ENCODE results near the gene KLLN. TPM values are rescaled to one million over a fixed set of nuclear protein-coding genes. Genes with fewer than 3 reads are reported as not detected.
A peak's percentile ranks its signal among the peaks of the same experiment; 100 is the strongest.

KLLN gene
- total and polyA plus RNA-seq, 2 donors (not counting 1 experiment from before 2014, with no cell fraction given), result 0.45 to 2.2 TPM

GRCh38 chr10:87816163-87816897 is 47.0 kb downstream of the KLLN start:
- Mint-ChIP-seq H3K4me3 (peak overlapping the region; percentile 96), H3K27ac (no peak overlapping the region), H3K4me1 (peaks cover 39% of the 10 kb centered on the region), H3K27me3 (no peaks in the 10 kb centered on the region), H3K9me3 (ENCODE audit: insufficient read depth) (no peaks in the 10 kb centered on the region)
- Histone ChIP-seq H3K9me3 (ENCODE audit: control extremely low read depth in 1 of 3, control insufficient read depth in 2 of 3, insufficient read depth in 1 of 3, low read length in 2 of 3) (no peaks in the 10 kb centered on the region), H2AFZ (ENCODE audit: insufficient read depth, low read depth, low read length, poor library complexity, severe bottlenecking) (no peak overlapping the region), H3K27me3 (replicated peaks in 1 of 4; ENCODE audit: control extremely low read depth in 1 of 4, control insufficient read depth in 3 of 4, insufficient read depth in 4 of 4, low read length in 3 of 4) (no peaks in the 10 kb centered on the region), H3K4me3 (ENCODE audit: control extremely low read depth in 1 of 5, extremely low read depth in 1 of 5, insufficient read depth in 1 of 5, low read depth in 2 of 5, low read length in 4 of 5) (no peak overlapping the region), H4K20me1 (ENCODE audit: control insufficient read depth, insufficient read depth, low read length, poor library complexity, severe bottlenecking) (peaks cover 33% of the 10 kb centered on the region), H3K36me3 (replicated peaks in 1 of 2; ENCODE audit: control extremely low read depth in 1 of 2, control insufficient read depth in 1 of 2, extremely low read depth in 1 of 2, insufficient read depth in 2 of 2, low read length in 1 of 2) (peaks cover 0 to 15% of the 10 kb centered on the region in 2 experiments), H3K79me2 (ENCODE audit: control insufficient read depth, insufficient read depth, low read length) (peaks cover 62% of the 10 kb centered on the region), H3K27ac (ENCODE audit: low read length in 2 of 2) (peak overlapping the region in 1 of 2 donors; percentile 91), H3K4me2 (replicated peaks; ENCODE audit: low read depth, low read length, poor library complexity, severe bottlenecking) (peak overlapping the region; percentile 84), H3K9ac (ENCODE audit: low read length) (peak overlapping the region; percentile 25), H3K4me1 (ENCODE audit: control insufficient read depth in 2 of 2, insufficient read depth in 2 of 2, low read length in 2 of 2) (peaks cover 15 to 25% of the 10 kb centered on the region in 2 donors)
- intact Hi-C loops (cut with micrococcal nuclease), result loop anchor here (5.0 kb wide), 1 partner anchor 1596 kb away; the partner anchor contains the start of gene IFIT5
- ATAC-seq (ENCODE audit: low read depth) (no peak), DNase-seq (no peak)
- no CpG with 5 or more reads among the region's 9 CpGs for WGBS (ENCODE audit: insufficient coverage)
- POLR2A ChIA-PET, result interaction anchor here (3.4 kb wide), 1 partner anchor 46 kb away, joined by 27 read pairs; the partner anchor contains the start of genes KLLN and PTEN
- TF ChIP-seq EZH2 (IDR thresholded peaks at IDR 0.05; ENCODE audit: borderline replicate concordance, insufficient read depth, low read depth, low read length, poor library complexity, severe bottlenecking), result no peak
- no peak for TF ChIP-seq CTCF (IDR thresholded peaks at IDR 0.05)
- CTCF ChIA-PET, result interaction anchor here (1.0 kb wide), 1 partner anchor 573 kb away, joined by 4 read pairs; no protein-coding TSS in a partner anchor

Small RNA genes within 50 kb of the gene (small RNA-seq; reads per million reads assigned to genes)
- gene RN7SL78P (ENCODE audit: insufficient read length, low read depth, low replicate concordance), result not detected

Other genes starting within 250 kb of the KLLN start
- gene PAPSS2, start 203.7 kb downstream of the KLLN start, total RNA-seq, result not detected in 2 replicates
- gene PAPSS2, start 203.7 kb downstream of the KLLN start, polyA plus RNA-seq, result 0.06 TPM in 1 of 2 replicates, not detected in the other
- gene ATAD1, start 45.3 kb downstream of the KLLN start, total RNA-seq, result 41.5 and 44.9 TPM in 2 replicates
- gene ATAD1, start 45.3 kb downstream of the KLLN start, polyA plus RNA-seq, result 6.1 and 14.0 TPM in 2 replicates
- 114 and 134 TPM in 2 replicates for gene PTEN, start 92 bp upstream of the KLLN start, total RNA-seq
- 15.2 and 25.4 TPM in 2 replicates for gene PTEN, start 92 bp upstream of the KLLN start, polyA plus RNA-seq

Data from B cell (primary cell).